ENCODE measurements around the gene EFHD2. TPM values are rescaled to one million over a fixed set of nuclear protein-coding genes. Genes with fewer than 3 reads are reported as not detected.
"Not testable (repeated sequence)": the region's sequence is repeated elsewhere in the genome, so short reads cannot be mapped to it uniquely, and the experiment has no call there.

Gene EFHD2
- total RNA-seq, 1 experiment from 2014 or later = 192 TPM

GRCh38 chr1:15425958-15426357 is 16.3 kb downstream of the EFHD2 start:
- no TSS peak for BruUV-seq (replicated peaks)
- Histone ChIP-seq H3K4me2 (ENCODE audit: low read length) (no peak overlapping the region), H3K4me1 (ENCODE audit: insufficient read depth, low read length) (peaks cover 35% of the 10 kb centered on the region), H4K20me1 (ENCODE audit: low read length) (peaks cover 19% of the 10 kb centered on the region; the same call in 1 of the 2 replicates), H3K9ac (ENCODE audit: low read length) (no peak overlapping the region), H3K27ac (ENCODE audit: low read length) (peak overlapping the region; percentile 25; the same call in 1 of the 2 replicates), H3F3A (ENCODE audit: low read length, unreplicated experiment) (no peaks in the 10 kb centered on the region), H3K9me3 (ENCODE audit: low read length) (no peaks in the 10 kb centered on the region), H3K79me2 (ENCODE audit: low read length) (peaks cover 40% of the 10 kb centered on the region), H2AFZ (ENCODE audit: low read length) (no peak overlapping the region), H3K36me3 (ENCODE audit: low read depth, low read length) (peaks cover 26% of the 10 kb centered on the region), H3K4me3 (ENCODE audit: low read length) (no peak overlapping the region), H3K27me3 (ENCODE audit: low read length) (no peaks in the 10 kb centered on the region), H3K9me2 (replicated peaks; ENCODE audit: low read length) (no peaks in the 10 kb centered on the region)
- CTCF ChIA-PET = interaction anchor here (0.5 kb wide), 1 partner anchor 85 kb away, joined by 3 read pairs; no protein-coding TSS in a partner anchor
- intact Hi-C loops (cut with micrococcal nuclease) = no loop called here
- DNase-seq (no peak), ATAC-seq (no peak)
- POLR2A ChIA-PET (ENCODE audit: unreplicated experiment) = no interaction called here
- TF ChIP-seq EZH2phosphoT487 (IDR thresholded peaks at IDR 0.05; ENCODE audit: borderline replicate concordance, low read length) = no peak
- no peak for TF ChIP-seq CTCF (conservative IDR thresholded peaks at IDR 0.05; ENCODE audit: low read depth, low read length)
- TF ChIP-seq EZH2 (IDR thresholded peaks at IDR 0.05; ENCODE audit: low read length, unreplicated experiment) = no peak

GRCh38 chr1:15426492-15427279 is 17.0 kb downstream of the EFHD2 start:
- H3K79me2 ChIP-seq (ENCODE audit: low read length) = peaks cover 32% of the 10 kb centered on the region
- H3K9me3 ChIP-seq (ENCODE audit: low read length) = no peaks in the 10 kb centered on the region
- BruUV-seq (replicated peaks) = no TSS peak
- TF ChIP-seq CTCF (conservative IDR thresholded peaks at IDR 0.05; ENCODE audit: low read depth, low read length) (no peak), EZH2phosphoT487 (IDR thresholded peaks at IDR 0.05; ENCODE audit: borderline replicate concordance, low read length) (no peak)
- no peaks in the 10 kb centered on the region for H3K27me3 ChIP-seq (ENCODE audit: low read length)
- ChIA-PET POLR2A (ENCODE audit: unreplicated experiment) (no interaction called here), CTCF (interaction anchor here (0.5 kb wide), 1 partner anchor 84 kb away, joined by 3 read pairs; no protein-coding TSS in a partner anchor)
- H3K36me3 ChIP-seq (ENCODE audit: low read depth, low read length) = peaks cover 25% of the 10 kb centered on the region
- peak; percentile 51 for DNase-seq
- no peaks in the 10 kb centered on the region for H3F3A ChIP-seq (ENCODE audit: low read length, unreplicated experiment)
- peak; percentile 73 for ATAC-seq
- intact Hi-C loops (cut with micrococcal nuclease) = no loop called here
- H3K4me2 ChIP-seq (ENCODE audit: low read length) = no peak overlapping the region
- H3K4me3 ChIP-seq (ENCODE audit: low read length) = no peak overlapping the region
- H2AFZ ChIP-seq (ENCODE audit: low read length) = no peak overlapping the region
- H3K9ac ChIP-seq (ENCODE audit: low read length) = no peak overlapping the region
- H3K9me2 ChIP-seq (replicated peaks; ENCODE audit: low read length) = no peaks in the 10 kb centered on the region
- H4K20me1 ChIP-seq (ENCODE audit: low read length) = peaks cover 13% of the 10 kb centered on the region; the same call in 1 of the 2 replicates
- peak overlapping the region; percentile 25; the same call in 1 of the 2 replicates for H3K27ac ChIP-seq (ENCODE audit: low read length)
- H3K4me1 ChIP-seq (ENCODE audit: insufficient read depth, low read length) = peaks cover 35% of the 10 kb centered on the region

GRCh38 chr1:15427280-15427666 is 17.6 kb downstream of the EFHD2 start:
- peaks cover 12% of the 10 kb centered on the region; the same call in 1 of the 2 replicates for H4K20me1 ChIP-seq (ENCODE audit: low read length)
- ChIA-PET POLR2A (ENCODE audit: unreplicated experiment) (no interaction called here), CTCF (no interaction called here)
- intact Hi-C loops (cut with micrococcal nuclease) = no loop called here
- H3K9ac ChIP-seq (ENCODE audit: low read length) = no peak overlapping the region
- no peak for ATAC-seq
- peaks cover 26% of the 10 kb centered on the region for H3K79me2 ChIP-seq (ENCODE audit: low read length)
- BruUV-seq (replicated peaks) = no TSS peak
- H3K4me1 ChIP-seq (ENCODE audit: insufficient read depth, low read length) = peaks cover 39% of the 10 kb centered on the region
- TF ChIP-seq EZH2phosphoT487 (IDR thresholded peaks at IDR 0.05; ENCODE audit: borderline replicate concordance, low read length) = no peak
- no peak for TF ChIP-seq EZH2 (IDR thresholded peaks at IDR 0.05; ENCODE audit: low read length, unreplicated experiment)
- no peak for TF ChIP-seq CTCF (conservative IDR thresholded peaks at IDR 0.05; ENCODE audit: low read depth, low read length)
- no peak overlapping the region for H3K4me2 ChIP-seq (ENCODE audit: low read length)
- no peak for DNase-seq
- H2AFZ ChIP-seq (ENCODE audit: low read length) = no peak overlapping the region
- 0 out of 2 replicates have a peak overlapping the region, but pooled peaks have one; percentile 9 for H3K27ac ChIP-seq (ENCODE audit: low read length)
- H3K9me2 ChIP-seq (replicated peaks; ENCODE audit: low read length) = no peaks in the 10 kb centered on the region
- peaks cover 25% of the 10 kb centered on the region for H3K36me3 ChIP-seq (ENCODE audit: low read depth, low read length)
- H3K27me3 ChIP-seq (ENCODE audit: low read length) = no peaks in the 10 kb centered on the region
- H3F3A ChIP-seq (ENCODE audit: low read length, unreplicated experiment) = no peaks in the 10 kb centered on the region
- H3K4me3 ChIP-seq (ENCODE audit: low read length) = no peak overlapping the region
- no peaks in the 10 kb centered on the region for H3K9me3 ChIP-seq (ENCODE audit: low read length)

GRCh38 chr1:15428252-15428651 is 18.6 kb downstream of the EFHD2 start:
- H3K9me3 ChIP-seq (ENCODE audit: low read length); H3K4me2 ChIP-seq (ENCODE audit: low read length); H3K9me2 ChIP-seq (replicated peaks; ENCODE audit: low read length); DNase-seq; H2AFZ ChIP-seq (ENCODE audit: low read length); H3K27ac ChIP-seq (ENCODE audit: low read length); CTCF ChIA-PET; H4K20me1 ChIP-seq (ENCODE audit: low read length); POLR2A ChIA-PET (ENCODE audit: unreplicated experiment); H3K9ac ChIP-seq (ENCODE audit: low read length); H3K4me3 ChIP-seq (ENCODE audit: low read length); H3F3A ChIP-seq (ENCODE audit: low read length, unreplicated experiment); intact Hi-C loops (cut with micrococcal nuclease); H3K27me3 ChIP-seq (ENCODE audit: low read length); BruUV-seq (replicated peaks); ATAC-seq: not testable (repeated sequence)
- peaks cover 25% of the 10 kb centered on the region for H3K36me3 ChIP-seq (ENCODE audit: low read depth, low read length)
- H3K79me2 ChIP-seq (ENCODE audit: low read length) = peaks cover 18% of the 10 kb centered on the region
- H3K4me1 ChIP-seq (ENCODE audit: insufficient read depth, low read length) = peaks cover 45% of the 10 kb centered on the region
